RWPE2 (cell line): ENCODE results near the gene SPDYE4.

ENCODE experiments used
- ATAC-seq: fragments of 200-7000 bp; cut with Tn5 transposase; 3 replicates; pipeline ENCODE4 v1.9.1; 2021; ENCODE audit warnings: low read depth
- DNase-seq: peaks from one replicate; pipeline ENCODE4 v3.0.0-alpha.2; 2020; ENCODE audit warnings: low spot score
- H3K27ac ChIP-seq: fragments of 450-650 bp; 2 replicates; pipeline ENCODE4 v1.5.1; 2017; ENCODE audit warnings: mild to moderate bottlenecking; ENCODE audit not compliant: poor library complexity, severe bottlenecking
- H3K27me3 ChIP-seq: fragments of 250-450 bp; sonication (Bioruptor Pico); 2 replicates; pipeline ENCODE4 v1.5.1; 2021; ENCODE audit warnings: mild to moderate bottlenecking, moderate library complexity; ENCODE audit not compliant: insufficient read depth, poor library complexity, severe bottlenecking
- H3K36me3 ChIP-seq: fragments of 250-450 bp; sonication (Bioruptor Pico); 2 replicates; pipeline ENCODE4 v1.5.1; 2020; ENCODE audit warnings: low read depth, mild to moderate bottlenecking, moderate library complexity
- H3K4me1 ChIP-seq: fragments of 250-450 bp; sonication (Bioruptor Pico); 2 replicates; pipeline ENCODE4 v1.5.1; 2021; ENCODE audit warnings: mild to moderate bottlenecking, moderate library complexity; ENCODE audit not compliant: insufficient read depth, poor library complexity, severe bottlenecking
- H3K4me3 ChIP-seq: fragments of 250-450 bp; sonication (Bioruptor Pico); 2 replicates; pipeline ENCODE4 v1.5.1; 2021; ENCODE audit warnings: mild to moderate bottlenecking, moderate library complexity; ENCODE audit not compliant: severe bottlenecking
- H3K9me3 ChIP-seq: fragments of 250-450 bp; sonication (Bioruptor Pico); 2 replicates; pipeline ENCODE4 v1.5.1; 2021; ENCODE audit warnings: mild to moderate bottlenecking, moderate library complexity; ENCODE audit not compliant: severe bottlenecking
- TF ChIP-seq, protein P1 (sequence below): fragments of 450-650 bp; IDR thresholded peaks from one replicate; pipeline ENCODE4 v1.5.1; 2017; ENCODE audit warnings: mild to moderate bottlenecking, moderate library complexity; ENCODE audit not compliant: poor library complexity, severe bottlenecking

The SPDYE4 gene

DNA sequence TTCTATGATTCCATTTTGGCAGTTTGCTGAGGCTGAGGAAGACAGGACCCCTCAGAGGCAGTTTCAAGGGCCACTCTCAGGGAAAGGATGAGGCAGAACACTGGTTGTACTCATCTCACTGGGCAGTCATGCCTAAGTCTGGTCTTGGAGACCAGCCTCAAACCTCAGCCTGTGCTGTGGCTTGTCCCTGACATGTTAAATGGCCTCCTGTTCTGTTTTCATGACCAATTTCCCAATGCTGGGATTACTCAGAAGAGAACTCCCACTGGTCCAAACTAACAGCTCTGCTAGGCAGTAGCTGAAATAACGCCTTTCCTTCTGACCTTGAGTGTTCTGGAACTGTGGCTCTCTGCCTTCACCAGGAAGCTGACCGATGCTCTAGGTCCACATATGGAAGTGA lies 8.4 kb upstream of the SPDYE4 start:
- Histone ChIP-seq H3K9me3 (no peaks in the 10 kb centered on the region), H3K27ac (no peak overlapping the region), H3K4me1 (no peaks in the 10 kb centered on the region), H3K36me3 (no peaks in the 10 kb centered on the region), H3K4me3 (no peak overlapping the region), H3K27me3 (no peaks in the 10 kb centered on the region)
- no peak for ATAC-seq
- DNase-seq, result no peak
- TF ChIP-seq, protein P1, sequence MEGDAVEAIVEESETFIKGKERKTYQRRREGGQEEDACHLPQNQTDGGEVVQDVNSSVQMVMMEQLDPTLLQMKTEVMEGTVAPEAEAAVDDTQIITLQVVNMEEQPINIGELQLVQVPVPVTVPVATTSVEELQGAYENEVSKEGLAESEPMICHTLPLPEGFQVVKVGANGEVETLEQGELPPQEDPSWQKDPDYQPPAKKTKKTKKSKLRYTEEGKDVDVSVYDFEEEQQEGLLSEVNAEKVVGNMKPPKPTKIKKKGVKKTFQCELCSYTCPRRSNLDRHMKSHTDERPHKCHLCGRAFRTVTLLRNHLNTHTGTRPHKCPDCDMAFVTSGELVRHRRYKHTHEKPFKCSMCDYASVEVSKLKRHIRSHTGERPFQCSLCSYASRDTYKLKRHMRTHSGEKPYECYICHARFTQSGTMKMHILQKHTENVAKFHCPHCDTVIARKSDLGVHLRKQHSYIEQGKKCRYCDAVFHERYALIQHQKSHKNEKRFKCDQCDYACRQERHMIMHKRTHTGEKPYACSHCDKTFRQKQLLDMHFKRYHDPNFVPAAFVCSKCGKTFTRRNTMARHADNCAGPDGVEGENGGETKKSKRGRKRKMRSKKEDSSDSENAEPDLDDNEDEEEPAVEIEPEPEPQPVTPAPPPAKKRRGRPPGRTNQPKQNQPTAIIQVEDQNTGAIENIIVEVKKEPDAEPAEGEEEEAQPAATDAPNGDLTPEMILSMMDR, result no peak

DNA sequence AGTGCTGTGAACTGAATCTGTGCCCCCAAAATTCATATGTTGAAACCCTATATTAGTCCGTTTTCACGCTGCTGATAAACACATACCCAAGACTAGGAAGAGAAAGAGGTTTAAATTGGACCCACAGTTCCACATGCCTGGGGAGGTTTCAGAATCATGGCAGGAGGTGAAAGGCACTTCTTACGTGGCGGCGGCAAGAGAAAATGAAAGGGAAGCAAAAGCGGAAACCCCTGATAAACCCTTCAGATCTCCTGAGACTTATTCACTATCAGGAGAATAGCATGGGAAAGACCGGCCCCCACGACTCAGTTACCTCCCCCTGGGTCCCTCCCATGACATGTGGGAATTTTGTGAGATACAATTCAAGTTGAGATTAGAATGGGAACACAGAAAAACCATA lies 3.7 kb upstream of the SPDYE4 start:
- H3K27me3 ChIP-seq, result no peaks in the 10 kb centered on the region
- no peak overlapping the region for H3K4me3 ChIP-seq

DNA sequence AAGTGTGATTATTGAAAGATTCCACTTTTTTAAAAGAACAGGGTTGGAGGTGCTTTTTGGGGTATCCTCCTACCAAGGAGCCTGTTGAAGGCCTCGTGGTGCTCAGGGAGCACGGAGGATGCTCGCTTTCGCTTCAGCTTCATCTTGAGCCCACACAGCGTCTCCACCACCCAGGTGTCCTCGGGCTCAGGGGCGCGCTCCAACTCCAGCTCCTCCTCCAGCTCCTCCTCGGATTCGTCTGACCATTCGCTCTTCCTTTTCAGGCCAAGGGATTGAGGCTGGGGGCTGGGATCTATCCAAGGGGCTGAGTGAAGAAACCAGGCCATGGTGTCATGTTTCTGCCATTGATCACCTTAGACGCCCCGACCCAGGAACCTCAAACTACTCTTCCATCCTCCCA lies 1.2 kb downstream of the SPDYE4 start:
- TF ChIP-seq, protein P1, result no peak

More for the DNA sequence above, 3.7 kb upstream of the SPDYE4 start:
- H3K9me3 ChIP-seq, result no peaks in the 10 kb centered on the region
- DNase-seq (no peak), ATAC-seq (no peak)
- H3K36me3 ChIP-seq, result no peaks in the 10 kb centered on the region
- TF ChIP-seq, protein P1, result no peak
- H3K27ac ChIP-seq, result no peak overlapping the region
- H3K4me1 ChIP-seq, result no peaks in the 10 kb centered on the region

DNA sequence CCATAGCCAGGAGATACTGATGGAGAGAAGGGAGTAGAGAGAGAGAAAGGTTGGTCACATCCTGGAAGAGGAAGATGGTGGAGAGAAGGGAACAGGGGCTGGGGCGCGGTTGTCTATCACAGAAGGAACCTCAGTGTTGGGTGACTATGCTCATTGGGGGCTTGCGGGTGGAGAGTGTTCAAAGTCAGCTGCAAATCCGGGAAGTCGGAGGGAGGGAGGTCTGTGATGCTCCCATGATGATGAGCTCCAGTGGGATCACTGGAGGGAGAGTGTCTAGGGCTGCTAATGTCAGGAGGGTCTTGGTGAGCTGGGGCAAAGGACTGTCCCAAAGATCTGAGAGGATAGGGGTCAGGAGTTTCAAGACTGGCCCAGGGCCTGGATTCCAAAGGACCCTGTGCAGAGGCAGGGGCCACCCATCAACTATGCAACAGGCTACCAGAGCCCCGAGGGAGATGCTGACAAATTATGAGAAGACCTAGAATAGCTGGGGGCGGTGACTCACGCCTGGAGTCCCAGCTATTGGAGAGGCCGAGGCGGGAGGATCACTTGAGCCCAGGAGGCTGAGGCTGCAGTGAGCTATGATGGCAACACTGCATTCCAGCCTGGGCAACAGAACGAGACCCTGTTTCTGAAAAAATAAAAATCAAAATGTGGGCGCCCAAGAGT lies 2.6 kb downstream of the SPDYE4 start:
- TF ChIP-seq, protein P1, result no peak
- H3K9me3 ChIP-seq, result no peaks in the 10 kb centered on the region
- H3K27ac ChIP-seq, result no peak overlapping the region
- H3K36me3 ChIP-seq, result no peaks in the 10 kb centered on the region
- H3K4me3 ChIP-seq, result no peak overlapping the region
- no peak for DNase-seq
- no peaks in the 10 kb centered on the region for H3K27me3 ChIP-seq
- no peaks in the 10 kb centered on the region for H3K4me1 ChIP-seq
- no peak for ATAC-seq

More for the DNA sequence above, 1.2 kb downstream of the SPDYE4 start:
- Histone ChIP-seq H3K27me3 (no peaks in the 10 kb centered on the region), H3K4me1 (no peaks in the 10 kb centered on the region), H3K4me3 (no peak overlapping the region), H3K36me3 (no peaks in the 10 kb centered on the region), H3K9me3 (no peaks in the 10 kb centered on the region), H3K27ac (no peak overlapping the region)
- no peak for ATAC-seq
- DNase-seq, result no peak

GRCh38 chr17:8754890-8755289 lies 3.5 kb downstream of the SPDYE4 start:
- H3K4me3 ChIP-seq, result no peak overlapping the region
- H3K27me3 ChIP-seq, result no peaks in the 10 kb centered on the region
- H3K9me3 ChIP-seq, result no peaks in the 10 kb centered on the region
- H3K4me1 ChIP-seq, result no peaks in the 10 kb centered on the region
- TF ChIP-seq, protein P1, result no peak
- no peak for DNase-seq
- no peak overlapping the region for H3K27ac ChIP-seq
- ATAC-seq, result no peak
- H3K36me3 ChIP-seq, result no peaks in the 10 kb centered on the region
